Keratinocyte (primary cell): ENCODE measurements around the gene CREBL2. TPM values are rescaled to one million over a fixed set of nuclear protein-coding genes. Genes with fewer than 3 reads are reported as not detected.

ENCODE experiments used
- DNase-seq: peaks from one replicate; pipeline ENCODE4 v3.0.0-alpha.2; 2011; ENCODE audit warnings: low read depth, missing footprints, low spot score
- FAIRE-seq: peaks from 2 replicates; lab custom pipeline; 2011; peaks lifted over from hg19 to GRCh38; lab: Jason Lieb, UNC
- H2AFZ ChIP-seq: 2 replicates; pipeline ENCODE4 v1.6.0; 2012; ENCODE audit warnings: low read length, control low read depth, inconsistent platforms; ENCODE audit not compliant: control insufficient read depth
- H3K27ac ChIP-seq: 2 replicates; pipeline ENCODE4 v1.5.1; 2011; ENCODE audit warnings: low read length; ENCODE audit not compliant: control insufficient read depth, insufficient read depth
- H3K27me3 ChIP-seq: 3 replicates; pipeline ENCODE4 v1.6.0; 2011; ENCODE audit warnings: low read length; ENCODE audit not compliant: control insufficient read depth, insufficient read depth; ENCODE audit errors: extremely low read depth
- H3K36me3 ChIP-seq, 2 experiments: 2 replicates in 1 of 2; 3 replicates in 1 of 2; pipeline ENCODE4 v1.5.1; 2011; ENCODE audit warnings: low read length in 2 of 2, mild to moderate bottlenecking in 1 of 2; ENCODE audit not compliant: control insufficient read depth in 2 of 2, insufficient read depth in 2 of 2; ENCODE audit errors: extremely low read depth in 1 of 2
- H3K4me1 ChIP-seq: 3 replicates; pipeline ENCODE4 v1.5.1; 2011; ENCODE audit warnings: low read length; ENCODE audit not compliant: control insufficient read depth, insufficient read depth; ENCODE audit errors: extremely low read depth
- H3K4me2 ChIP-seq: 3 replicates; pipeline ENCODE4 v1.6.0; 2011; ENCODE audit warnings: low read depth, low read length; ENCODE audit not compliant: control insufficient read depth, insufficient read depth; ENCODE audit errors: extremely low read depth
- H3K4me3 ChIP-seq, 3 experiments: fragments of 200-600 bp in 1 of 3; sonication (generic) in 1 of 3; 2 replicates in 2 of 3; 3 replicates in 1 of 3; pipeline ENCODE4 v1.5.1; 2011 to 2016; ENCODE audit warnings: low read length in 3 of 3, mild to moderate bottlenecking in 3 of 3, control low read depth in 2 of 3, inconsistent platforms in 1 of 3, low read depth in 1 of 3, mixed read lengths in 1 of 3, mixed run types in 1 of 3, moderate library complexity in 1 of 3; ENCODE audit not compliant: control insufficient read depth in 2 of 3, insufficient read depth in 2 of 3; ENCODE audit errors: extremely low read depth in 1 of 3
- H3K79me2 ChIP-seq: 2 replicates; pipeline ENCODE4 v1.6.0; 2012; ENCODE audit warnings: low read length; ENCODE audit not compliant: control insufficient read depth, insufficient read depth
- H3K9ac ChIP-seq: 3 replicates; pipeline ENCODE4 v1.6.0; 2011; ENCODE audit warnings: low read length; ENCODE audit not compliant: control insufficient read depth, insufficient read depth; ENCODE audit errors: extremely low read depth
- H3K9me1 ChIP-seq: 3 replicates; pipeline ENCODE4 v1.6.0; 2011; ENCODE audit warnings: low read length; ENCODE audit not compliant: control insufficient read depth, insufficient read depth; ENCODE audit errors: extremely low read depth
- H3K9me3 ChIP-seq: 2 replicates; pipeline ENCODE4 v1.5.1; 2012; ENCODE audit warnings: low read depth, low read length; ENCODE audit not compliant: control insufficient read depth
- H4K20me1 ChIP-seq: 3 replicates; pipeline ENCODE4 v1.6.0; 2011; ENCODE audit warnings: low read length; ENCODE audit not compliant: control insufficient read depth, insufficient read depth; ENCODE audit errors: extremely low read depth
- CTCF ChIP-seq, 3 experiments: IDR thresholded peaks in 1 of 3; conservative IDR thresholded peaks in 1 of 3; optimal IDR thresholded peaks in 1 of 3; 2 replicates in 2 of 3; 3 replicates in 1 of 3; pipeline versions ENCODE3 to v1.5.1; 2011; ENCODE audit warnings: low read length in 3 of 3, mild to moderate bottlenecking in 3 of 3, moderate library complexity in 2 of 3, control low read depth in 1 of 3, inconsistent platforms in 1 of 3; ENCODE audit not compliant: insufficient read depth in 2 of 3; ENCODE audit errors: extremely low read depth in 1 of 3
- EZH2 ChIP-seq: IDR thresholded peaks from one replicate; pipeline ENCODE4 v1.6.1; 2012; ENCODE audit warnings: inconsistent platforms, mild to moderate bottlenecking, low read length, moderate library complexity
- dilution Hi-C: fragments of 300-500 bp; cut with MboI; formaldehyde crosslinking; loops from one replicate; pipeline ENCODE4 v1.7.0; 2020; ENCODE audit warnings: low sequenced_read_pairs; ENCODE audit not compliant: extremely low pct_ligation_motif_present
- polyA plus RNA-seq, 5 experiments: library from polyadenylated mRNA; depleted of rRNA in 3 of 5; stranded (reverse) in 3 of 5; stranded (forward) in 1 of 5; unstranded in 1 of 5; fragments of >200 nt; gene quantifications; 1 replicate in 1 of 5; 2 replicates in 3 of 5; 3 replicates in 1 of 5; pipeline versions ENCODE4 v1.2.1 to v1.2.3, GENCODE V29; 2011 to 2012; ENCODE audit warnings: missing spikeins in 2 of 5, low read depth in 1 of 5, low replicate concordance in 1 of 5

The CREBL2 gene
- polyA plus RNA-seq, 1 donor (not counting 4 experiments of a cell fraction or from before 2014, with no cell fraction given) = 15.8 TPM

- Histone ChIP-seq H3K36me3 (peaks cover 0 to 4% of the 10 kb centered on the region in 2 experiments), H3K27me3 (no peaks in the 10 kb centered on the region), H4K20me1 (no peaks in the 10 kb centered on the region), H3K9me3 (peaks cover 5% of the 10 kb centered on the region), H3K4me1 (no peaks in the 10 kb centered on the region), H3K4me2 (no peak overlapping the region), H3K27ac (no peak overlapping the region), H3K9me1 (no peaks in the 10 kb centered on the region), H3K9ac (no peak overlapping the region), H2AFZ (no peak overlapping the region), H3K4me3 (no peak overlapping the region), H3K79me2 (no peaks in the 10 kb centered on the region)
- no peak for DNase-seq
- dilution Hi-C loops = no loop called here
- FAIRE-seq = no peak
- no peak for TF ChIP-seq CTCF (optimal IDR thresholded peaks at IDR 0.05 in 1 of 3, IDR thresholded peaks at IDR 0.05 in 1 of 3, conservative IDR thresholded peaks at IDR 0.05 in 1 of 3; ENCODE audit: extremely low read depth in 1 of 3, insufficient read depth in 2 of 3, low read length in 3 of 3)
- TF ChIP-seq EZH2 = no peak
Measured at GRCh38 chr12:12646483-12647072, 34.9 kb downstream of the CREBL2 start.

GRCh38 chr12:12648284-12648683, 36.6 kb downstream of the CREBL2 start:
- H3K27ac ChIP-seq = no peak overlapping the region
- no peaks in the 10 kb centered on the region for H3K9me1 ChIP-seq
- FAIRE-seq (no peak), DNase-seq (no peak)
- TF ChIP-seq EZH2 = no peak
- no peak for TF ChIP-seq CTCF (optimal IDR thresholded peaks at IDR 0.05 in 1 of 3, IDR thresholded peaks at IDR 0.05 in 1 of 3, conservative IDR thresholded peaks at IDR 0.05 in 1 of 3; ENCODE audit: extremely low read depth in 1 of 3, insufficient read depth in 2 of 3, low read length in 3 of 3)
- no peaks in the 10 kb centered on the region for H3K79me2 ChIP-seq
- no peaks in the 10 kb centered on the region for H3K4me1 ChIP-seq
- no peak overlapping the region for H3K4me2 ChIP-seq
- no peak overlapping the region for H3K4me3 ChIP-seq
- H3K36me3 ChIP-seq = no peaks in the 10 kb centered on the region
- H2AFZ ChIP-seq = no peak overlapping the region
- peaks cover 5% of the 10 kb centered on the region for H3K9me3 ChIP-seq
- dilution Hi-C loops = no loop called here
- H3K9ac ChIP-seq = no peak overlapping the region
- H4K20me1 ChIP-seq = no peaks in the 10 kb centered on the region
- no peaks in the 10 kb centered on the region for H3K27me3 ChIP-seq
